DND-41 (cell line): ENCODE measurements around the gene LAD1.

Experiments used
- ATAC-seq: fragments of 200-7000 bp; cut with Tn5 transposase; 3 replicates; pipeline ENCODE4 v1.9.1; 2021; ENCODE audit warnings: low read depth; ENCODE audit not compliant: insufficient read depth
- DNase-seq: peaks from one replicate; pipeline ENCODE4 v3.0.0-alpha.2; 2020
- H2AFZ ChIP-seq: 2 replicates; pipeline ENCODE4 v1.6.0; 2012; ENCODE audit warnings: low read depth, low read length
- H3K27ac ChIP-seq: 2 replicates; pipeline ENCODE4 v1.5.1; 2012; ENCODE audit warnings: low read length, inconsistent platforms
- H3K27me3 ChIP-seq: fragments of 200-600 bp; sonication (generic); 2 replicates; pipeline ENCODE4 v1.6.0; 2012; ENCODE audit warnings: low read length, mild to moderate bottlenecking, inconsistent platforms; ENCODE audit not compliant: insufficient read depth, poor library complexity
- H3K36me3 ChIP-seq: 2 replicates; pipeline ENCODE4 v1.5.1; 2012; ENCODE audit warnings: low read length, inconsistent platforms; ENCODE audit not compliant: insufficient read depth
- H3K4me1 ChIP-seq: 2 replicates; pipeline ENCODE4 v1.5.1; 2012; ENCODE audit warnings: mild to moderate bottlenecking, low read length; ENCODE audit not compliant: insufficient read depth
- H3K4me2 ChIP-seq: 2 replicates; pipeline ENCODE4 v1.6.0; 2012; ENCODE audit warnings: mild to moderate bottlenecking, moderate library complexity, low read length, inconsistent platforms; ENCODE audit not compliant: insufficient read depth
- H3K4me3 ChIP-seq, 2 experiments: fragments of 200-600 bp in 1 of 2; shearing (Covaris generic) in 1 of 2; 2 replicates each; pipeline ENCODE4 v1.5.1; 2012 to 2016; ENCODE audit warnings: inconsistent platforms in 2 of 2, low read length in 2 of 2, mild to moderate bottlenecking in 2 of 2, low read depth in 1 of 2, moderate library complexity in 1 of 2
- H3K79me2 ChIP-seq: 2 replicates; pipeline ENCODE4 v1.6.0; 2012; ENCODE audit warnings: low read length, inconsistent platforms; ENCODE audit not compliant: insufficient read depth
- H3K9ac ChIP-seq: 2 replicates; pipeline ENCODE4 v1.6.0; 2012; ENCODE audit warnings: low read depth, mild to moderate bottlenecking, inconsistent platforms, low read length, moderate library complexity
- H3K9me3 ChIP-seq: 2 replicates; pipeline ENCODE4 v1.5.1; 2012; ENCODE audit warnings: low read length, moderate library complexity, mild to moderate bottlenecking, inconsistent platforms; ENCODE audit not compliant: insufficient read depth, severe bottlenecking
- H4K20me1 ChIP-seq: 2 replicates; pipeline ENCODE4 v1.6.0; 2012; ENCODE audit warnings: low read length; ENCODE audit not compliant: insufficient read depth
- EZH2 ChIP-seq: IDR thresholded peaks from 3 replicates; pipeline ENCODE4 v1.6.1; 2012; ENCODE audit warnings: borderline replicate concordance, low read depth, mild to moderate bottlenecking, moderate library complexity, low read length, inconsistent platforms; ENCODE audit not compliant: severe bottlenecking
- TF ChIP-seq, protein P1 (sequence below): IDR thresholded peaks from 2 replicates; pipeline ENCODE4 v1.5.1; 2012; ENCODE audit warnings: borderline replicate concordance, low read length, moderate library complexity, mild to moderate bottlenecking; ENCODE audit not compliant: poor library complexity, severe bottlenecking; ENCODE audit errors: extremely low read depth

Gene LAD1

DNA sequence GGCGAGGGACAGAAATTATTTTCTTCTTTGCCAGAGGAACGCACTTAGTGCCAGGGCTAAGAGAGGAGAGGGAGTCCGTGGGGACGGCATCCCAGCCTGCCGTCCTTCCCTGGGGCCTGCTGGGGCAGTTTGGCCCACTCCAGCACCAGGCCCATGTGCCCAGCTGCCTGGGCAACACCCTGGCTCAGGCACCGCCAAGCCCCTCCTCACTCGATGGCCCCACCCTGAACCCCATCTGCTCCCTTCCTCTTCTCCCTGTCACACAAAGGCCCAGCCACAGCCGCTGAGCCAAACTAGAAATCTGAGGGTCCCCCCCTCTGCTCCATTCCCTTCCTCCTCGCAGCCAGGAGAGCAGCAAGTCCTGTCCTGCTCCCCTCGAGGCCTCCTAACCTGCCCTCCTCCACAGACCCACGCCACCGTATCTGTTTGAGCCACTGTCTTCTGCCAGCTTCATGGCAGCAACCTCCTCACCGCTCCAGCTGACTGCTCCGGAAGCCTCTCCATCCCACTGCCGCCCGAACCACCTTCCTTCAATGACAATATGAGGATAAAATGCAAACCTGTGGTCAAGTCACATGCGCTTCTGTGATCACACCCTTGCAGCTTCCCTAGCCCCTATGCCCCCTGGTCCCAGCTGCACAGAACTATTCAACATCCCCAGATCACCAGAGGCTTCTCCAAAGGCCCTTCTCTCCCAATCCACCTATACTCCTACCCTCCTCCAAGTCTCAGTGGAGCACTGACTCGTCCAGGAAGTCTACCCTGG is 30.8 kb upstream of the LAD1 start:
- Histone ChIP-seq H4K20me1 (0 out of 2 replicates have a peak, but pooled peaks cover 3% of the 10 kb centered on the region), H3K4me1 (no peaks in the 10 kb centered on the region), H3K4me3 (no peak overlapping the region), H3K4me2 (no peak overlapping the region), H3K27me3 (peaks cover 20% of the 10 kb centered on the region), H3K27ac (no peak overlapping the region), H3K9me3 (no peaks in the 10 kb centered on the region), H3K9ac (no peak overlapping the region), H2AFZ (no peak overlapping the region), H3K36me3 (no peaks in the 10 kb centered on the region), H3K79me2 (no peaks in the 10 kb centered on the region)
- DNase-seq (no peak), ATAC-seq (no peak)
- no peak for TF ChIP-seq EZH2
- TF ChIP-seq, protein P1, sequence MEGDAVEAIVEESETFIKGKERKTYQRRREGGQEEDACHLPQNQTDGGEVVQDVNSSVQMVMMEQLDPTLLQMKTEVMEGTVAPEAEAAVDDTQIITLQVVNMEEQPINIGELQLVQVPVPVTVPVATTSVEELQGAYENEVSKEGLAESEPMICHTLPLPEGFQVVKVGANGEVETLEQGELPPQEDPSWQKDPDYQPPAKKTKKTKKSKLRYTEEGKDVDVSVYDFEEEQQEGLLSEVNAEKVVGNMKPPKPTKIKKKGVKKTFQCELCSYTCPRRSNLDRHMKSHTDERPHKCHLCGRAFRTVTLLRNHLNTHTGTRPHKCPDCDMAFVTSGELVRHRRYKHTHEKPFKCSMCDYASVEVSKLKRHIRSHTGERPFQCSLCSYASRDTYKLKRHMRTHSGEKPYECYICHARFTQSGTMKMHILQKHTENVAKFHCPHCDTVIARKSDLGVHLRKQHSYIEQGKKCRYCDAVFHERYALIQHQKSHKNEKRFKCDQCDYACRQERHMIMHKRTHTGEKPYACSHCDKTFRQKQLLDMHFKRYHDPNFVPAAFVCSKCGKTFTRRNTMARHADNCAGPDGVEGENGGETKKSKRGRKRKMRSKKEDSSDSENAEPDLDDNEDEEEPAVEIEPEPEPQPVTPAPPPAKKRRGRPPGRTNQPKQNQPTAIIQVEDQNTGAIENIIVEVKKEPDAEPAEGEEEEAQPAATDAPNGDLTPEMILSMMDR = no peak

DNA sequence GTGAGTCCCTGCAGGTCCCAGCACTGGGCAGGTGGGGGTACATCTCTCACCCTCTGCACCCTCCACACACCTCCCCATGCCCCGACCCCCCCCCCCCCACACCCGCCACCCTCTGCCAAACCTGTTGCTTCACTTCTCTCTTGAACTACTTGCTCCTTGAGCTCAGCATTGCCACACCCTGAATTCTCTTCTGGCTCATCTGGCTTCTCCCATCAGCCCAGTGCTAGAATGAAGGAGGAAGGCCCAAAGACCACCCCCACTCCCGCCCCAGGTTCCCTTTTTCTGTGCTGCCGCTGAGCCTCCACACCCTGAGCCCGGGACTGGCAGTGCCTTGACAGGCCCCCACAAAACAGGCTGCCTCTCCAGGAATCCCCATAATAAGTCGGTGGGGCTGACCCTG is 28.8 kb upstream of the LAD1 start:
- no peaks in the 10 kb centered on the region for H3K79me2 ChIP-seq
- H3K4me1 ChIP-seq = no peaks in the 10 kb centered on the region
- H3K9ac ChIP-seq = no peak overlapping the region
- DNase-seq (no peak), ATAC-seq (no peak)
- H3K27me3 ChIP-seq = peaks cover 20% of the 10 kb centered on the region
- H3K9me3 ChIP-seq = no peaks in the 10 kb centered on the region
- no peak overlapping the region for H3K4me3 ChIP-seq
- no peak overlapping the region for H2AFZ ChIP-seq
- 0 out of 2 replicates have a peak, but pooled peaks cover 3% of the 10 kb centered on the region for H4K20me1 ChIP-seq
- no peak for TF ChIP-seq EZH2
- TF ChIP-seq, protein P1 = no peak
- no peak overlapping the region for H3K4me2 ChIP-seq
- no peaks in the 10 kb centered on the region for H3K36me3 ChIP-seq
- H3K27ac ChIP-seq = no peak overlapping the region

DNA sequence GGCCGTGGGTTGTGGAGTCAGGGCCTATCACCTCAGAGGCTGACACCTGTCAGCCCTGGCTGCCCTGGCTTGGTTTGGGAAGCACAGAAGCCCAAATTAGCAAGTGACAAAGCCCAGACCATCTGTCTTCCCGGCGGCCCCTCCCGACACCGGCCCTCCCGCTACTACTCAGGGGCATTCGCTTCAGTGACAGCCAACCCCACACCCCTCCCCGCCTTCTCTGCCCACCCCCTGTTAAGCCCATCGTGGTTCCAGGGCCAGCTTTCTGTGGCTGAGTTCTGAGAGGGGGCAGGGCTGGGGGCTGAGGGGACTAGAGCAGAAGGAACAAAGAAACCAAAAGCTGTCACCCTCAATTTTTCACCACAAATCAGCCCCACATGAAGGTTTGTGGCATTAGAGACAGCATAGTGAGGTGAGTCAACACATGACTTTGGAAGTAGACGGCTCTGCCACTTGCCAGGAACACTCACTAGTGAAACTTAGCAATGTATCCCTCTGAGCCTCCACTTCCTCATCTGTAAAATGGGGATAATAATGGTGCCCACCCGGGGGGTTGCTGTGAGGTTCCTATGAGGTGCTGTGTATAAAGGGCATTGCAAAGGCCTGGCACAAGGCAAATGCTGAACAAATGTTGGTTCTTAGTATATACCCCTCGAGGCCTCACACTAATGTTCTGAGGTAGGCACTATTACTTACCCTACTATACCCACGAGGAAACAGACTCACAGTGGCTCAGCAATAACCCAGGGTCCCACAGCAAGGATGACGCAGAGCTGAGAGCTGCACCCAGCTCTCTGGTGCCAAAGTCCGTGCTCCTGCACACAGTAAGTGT is 27.6 kb upstream of the LAD1 start:
- H4K20me1 ChIP-seq = 0 out of 2 replicates have a peak, but pooled peaks cover 3% of the 10 kb centered on the region
- TF ChIP-seq, protein P1 = no peak
- TF ChIP-seq EZH2 = no peak
- H3K27me3 ChIP-seq = peaks cover 26% of the 10 kb centered on the region
- no peaks in the 10 kb centered on the region for H3K4me1 ChIP-seq
- H3K4me3 ChIP-seq = no peak overlapping the region
- no peak overlapping the region for H2AFZ ChIP-seq
- DNase-seq (peak; percentile 55), ATAC-seq (peak; percentile 84)
- no peaks in the 10 kb centered on the region for H3K79me2 ChIP-seq
- H3K27ac ChIP-seq = no peak overlapping the region
- H3K4me2 ChIP-seq = no peak overlapping the region
- H3K9ac ChIP-seq = no peak overlapping the region
- H3K36me3 ChIP-seq = no peaks in the 10 kb centered on the region
- H3K9me3 ChIP-seq = no peaks in the 10 kb centered on the region
